NB4 (cell line): ENCODE measurements around the gene EVA1B.

Source experiments
- DNase-seq: peaks from one replicate; pipeline ENCODE4 v3.0.0; 2010; ENCODE audit warnings: low read depth
- H3K4me3 ChIP-seq: one replicate; pipeline ENCODE4 v1.5.1; 2011; ENCODE audit warnings: mild to moderate bottlenecking, low read depth, low read length, moderate library complexity
- CTCF ChIP-seq: IDR thresholded peaks from one replicate; pipeline ENCODE4 v1.5.1; 2012; ENCODE audit warnings: low read depth, low read length
- MAX ChIP-seq: IDR thresholded peaks from 2 replicates; pipeline ENCODE4 v1.6.1; 2011; ENCODE audit warnings: low read depth, low read length
- MYC ChIP-seq: IDR thresholded peaks from 2 replicates; pipeline ENCODE4 v1.6.1; 2011; ENCODE audit warnings: low read depth, low read length
- POLR2A ChIP-seq: IDR thresholded peaks from 2 replicates; pipeline ENCODE4 v1.6.1; 2011; ENCODE audit warnings: mild to moderate bottlenecking; ENCODE audit not compliant: insufficient read length; ENCODE audit errors: extremely low read depth

Gene EVA1B

GRCh38 chr1:36327421-36328087, 4.1 kb upstream of the EVA1B start:
- TF ChIP-seq MAX (no peak), MYC (no peak), CTCF (no peak), POLR2A (no peak)
- DNase-seq = peak; percentile 46
- no peak overlapping the region for H3K4me3 ChIP-seq

- TF ChIP-seq MYC = no peak
- TF ChIP-seq MAX = no peak
- no peak for TF ChIP-seq CTCF
- TF ChIP-seq POLR2A = no peak
- DNase-seq = no peak
- no peak overlapping the region for H3K4me3 ChIP-seq
Observed at GRCh38 chr1:36326499-36326898, 3.1 kb upstream of the EVA1B start.

- peak overlapping the region; percentile 28 for H3K4me3 ChIP-seq
- DNase-seq = peak; percentile 70
- TF ChIP-seq MYC = 0 out of 2 replicates have a peak, but pooled peaks have one; percentile 14
- TF ChIP-seq POLR2A = no peak
- no peak for TF ChIP-seq CTCF
- no peak for TF ChIP-seq MAX
Observed at GRCh38 chr1:36324353-36324703, 883 bp upstream of the EVA1B start.

GRCh38 chr1:36322786-36323635, 434 bp downstream of the EVA1B start:
- TF ChIP-seq MAX (no peak), MYC (no peak), CTCF (no peak)
- peak overlapping the region; percentile 53 for H3K4me3 ChIP-seq
- DNase-seq = peak; percentile 76

GRCh38 chr1:36322041-36322785, 1.2 kb downstream of the EVA1B start:
- no peak for TF ChIP-seq MYC
- TF ChIP-seq POLR2A = no peak
- no peak for TF ChIP-seq MAX
- no peak for TF ChIP-seq CTCF
- peak; percentile 36 for DNase-seq
- peak overlapping the region; percentile 53 for H3K4me3 ChIP-seq
